GM23248 (cell line): ENCODE results near the gene ERGIC1.

Experiments
- EZH2 ChIP-seq: fragments of 200-600 bp; sonication (generic); IDR thresholded peaks from 2 replicates; pipeline ENCODE4 v1.6.1; 2018; ENCODE audit warnings: antibody characterized with exemption, mild to moderate bottlenecking; ENCODE audit not compliant: insufficient read depth, poor library complexity, severe bottlenecking
- EZH2phosphoT487 ChIP-seq: fragments of 200-600 bp; sonication (generic); IDR thresholded peaks from 2 replicates; pipeline ENCODE4 v1.6.1; 2018; ENCODE audit warnings: antibody characterized with exemption, moderate library complexity, mild to moderate bottlenecking, low read depth; ENCODE audit not compliant: insufficient read depth

- TF ChIP-seq EZH2 (no peak), EZH2phosphoT487 (no peak)
These were observed 11.5 kb downstream of the ERGIC1 start for GRCh38 chr5:172845576-172845975.
